CD4-positive, alpha-beta T cell treated with Interleukin-4 for 1 hour (primary cell): ENCODE measurements around the gene PYGB.
"Not testable (repeated sequence)": the region's sequence is repeated elsewhere in the genome, so short reads cannot be mapped to it uniquely, and the experiment has no call there.

Source experiments
- DNase-seq, 2 donors: peaks; one replicate each; pipeline ENCODE4 v3.0.0-alpha.2; 2020 to 2022

PYGB gene

DNA sequence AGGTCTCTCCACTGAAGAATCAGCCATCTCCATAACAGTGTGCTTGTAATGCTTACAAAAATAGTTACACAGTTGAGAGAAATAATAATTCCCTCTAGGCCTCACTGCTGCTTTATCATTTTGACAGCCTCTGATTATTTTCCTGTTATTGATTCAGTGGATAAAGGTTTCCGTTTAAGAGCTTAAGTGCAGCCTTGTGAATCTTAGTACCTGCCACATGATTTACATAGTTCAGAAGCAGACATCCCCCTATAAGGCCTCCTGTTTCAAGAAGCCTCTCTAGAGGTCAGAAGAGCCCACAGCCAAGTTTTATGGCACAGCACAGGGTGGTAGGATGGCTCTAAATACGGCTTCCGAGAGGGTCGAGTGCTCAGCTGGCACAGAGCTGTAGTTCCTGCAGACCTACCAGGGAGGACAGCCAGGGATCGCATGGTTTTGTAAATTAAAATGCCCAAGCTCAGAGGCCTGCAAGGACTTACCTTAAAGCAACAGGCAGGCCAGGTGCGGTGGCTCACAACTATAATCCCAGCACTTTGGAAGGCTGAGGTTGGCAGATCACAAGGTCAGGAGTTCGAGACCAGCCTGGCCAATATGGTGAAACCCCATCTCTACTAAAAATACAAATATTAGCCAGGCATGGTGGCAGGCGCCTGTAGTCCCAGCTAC, 17.6 kb upstream of the PYGB start:
- DNase-seq, result no peak

DNA sequence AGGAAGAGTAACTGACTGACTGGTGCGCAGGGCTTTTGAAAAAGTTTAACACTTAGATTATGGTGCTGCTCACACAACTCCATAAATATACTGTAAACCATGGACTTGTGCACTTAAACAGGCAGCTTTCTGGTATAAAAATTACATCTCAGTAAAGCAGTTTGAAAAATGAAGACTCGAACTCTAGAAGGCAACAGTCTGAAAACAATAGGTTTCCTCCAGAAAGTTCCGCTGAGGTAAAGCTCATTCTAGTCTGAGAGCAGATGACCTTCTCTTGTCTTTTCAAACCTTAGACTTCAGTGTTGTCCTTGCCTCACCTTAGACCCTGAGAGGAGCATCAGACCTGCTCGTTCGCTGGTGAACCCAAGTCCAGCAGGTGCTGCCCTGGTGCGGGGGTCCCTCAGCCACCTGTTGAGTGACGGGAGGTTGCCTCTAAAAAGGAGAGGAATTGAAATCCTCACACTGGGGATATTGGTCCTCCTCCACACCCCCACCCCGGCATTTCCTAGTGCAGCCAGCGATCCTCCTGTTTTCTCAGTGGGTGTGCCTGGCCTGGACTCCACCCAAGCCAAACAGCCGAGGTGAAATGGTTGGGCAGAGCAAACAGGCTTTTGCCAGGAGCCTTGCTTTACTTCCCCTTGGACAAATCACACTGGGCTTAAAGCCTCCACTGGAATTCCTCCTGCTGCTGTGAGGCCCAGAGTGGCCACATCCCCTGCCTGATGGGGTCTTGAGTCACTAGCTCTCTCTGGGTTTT, 14.7 kb upstream of the PYGB start:
- no peak for DNase-seq

DNA sequence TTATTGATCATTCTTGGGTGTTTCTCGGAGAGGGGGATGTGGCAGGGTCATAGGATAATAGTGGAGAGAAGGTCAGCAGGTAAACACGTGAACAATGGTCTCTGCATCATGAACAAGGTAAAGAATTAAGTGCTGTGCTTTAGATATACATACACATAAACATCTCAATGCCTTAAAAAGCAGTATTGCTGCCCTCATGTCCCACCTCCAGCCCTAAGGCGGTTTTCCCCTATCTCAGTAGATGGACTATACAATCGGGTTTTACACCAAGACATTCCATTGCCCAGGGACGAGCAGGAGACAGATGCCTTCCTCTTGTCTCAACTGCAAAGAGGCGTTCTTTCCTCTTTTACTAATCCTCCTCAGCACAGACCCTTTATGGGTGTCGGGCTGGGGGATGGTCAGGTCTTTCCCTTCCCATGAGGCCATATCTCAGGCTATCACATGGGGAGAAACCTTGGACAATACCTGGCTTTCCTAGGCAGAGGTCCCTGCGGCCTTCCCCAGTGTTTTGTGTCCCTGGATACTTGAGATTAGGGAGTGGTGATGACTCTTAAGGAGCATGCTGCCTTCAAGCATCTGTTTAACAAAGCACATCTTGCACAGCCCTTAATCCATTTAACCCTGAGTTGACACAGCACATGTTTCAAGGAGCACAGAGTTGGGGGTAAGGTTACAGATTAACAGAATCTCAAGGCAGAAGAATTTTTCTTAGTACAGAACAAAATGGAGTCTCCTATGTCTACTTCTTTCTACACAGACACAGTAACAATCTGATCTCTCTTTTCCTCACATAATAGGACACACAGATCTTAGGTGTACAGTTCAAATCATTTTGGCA, 13.7 kb upstream of the PYGB start:
- DNase-seq, result not testable (repeated sequence)

DNA sequence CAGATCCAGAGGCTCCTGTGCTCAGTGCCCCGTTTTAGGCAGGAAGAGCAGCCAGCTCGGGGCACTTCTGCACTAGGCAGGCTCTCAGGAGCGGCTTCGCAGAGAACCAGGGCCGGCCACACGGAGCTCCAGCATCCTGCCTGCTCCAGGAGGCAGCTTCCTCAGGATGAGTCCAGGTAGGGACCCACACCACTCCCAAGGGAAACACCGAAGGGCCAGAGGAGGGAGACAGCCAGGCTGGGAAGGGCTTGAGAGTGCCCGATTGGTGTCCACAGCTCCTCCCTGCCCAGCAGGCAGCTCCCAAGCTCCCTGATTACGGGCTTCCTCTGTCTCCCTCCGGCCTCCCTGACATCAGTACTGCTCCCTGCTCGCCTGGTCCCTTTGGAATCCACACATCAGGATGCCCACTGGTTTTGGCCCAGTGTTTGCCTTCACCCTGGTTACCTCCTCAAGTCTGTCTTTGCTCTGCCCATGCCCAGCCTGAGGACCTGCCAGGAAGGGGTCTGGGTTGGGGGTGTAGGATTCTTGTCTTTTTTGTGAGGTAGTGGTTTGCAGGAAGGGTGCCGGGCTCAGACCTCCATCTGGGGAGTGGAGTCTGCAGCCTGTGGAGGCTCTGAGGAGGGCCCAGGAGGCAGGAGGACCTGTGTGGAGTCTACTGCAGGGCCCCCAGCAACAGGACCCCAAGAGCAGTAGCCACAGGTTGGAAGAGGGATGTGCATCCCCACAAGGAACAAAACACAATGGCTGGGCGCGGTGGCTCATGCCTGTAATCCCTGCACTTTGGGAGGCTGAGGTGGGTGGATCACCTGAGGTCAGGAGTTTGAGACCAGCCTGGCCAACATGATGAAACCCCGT, 11.2 kb upstream of the PYGB start:
- DNase-seq, result no peak

DNA sequence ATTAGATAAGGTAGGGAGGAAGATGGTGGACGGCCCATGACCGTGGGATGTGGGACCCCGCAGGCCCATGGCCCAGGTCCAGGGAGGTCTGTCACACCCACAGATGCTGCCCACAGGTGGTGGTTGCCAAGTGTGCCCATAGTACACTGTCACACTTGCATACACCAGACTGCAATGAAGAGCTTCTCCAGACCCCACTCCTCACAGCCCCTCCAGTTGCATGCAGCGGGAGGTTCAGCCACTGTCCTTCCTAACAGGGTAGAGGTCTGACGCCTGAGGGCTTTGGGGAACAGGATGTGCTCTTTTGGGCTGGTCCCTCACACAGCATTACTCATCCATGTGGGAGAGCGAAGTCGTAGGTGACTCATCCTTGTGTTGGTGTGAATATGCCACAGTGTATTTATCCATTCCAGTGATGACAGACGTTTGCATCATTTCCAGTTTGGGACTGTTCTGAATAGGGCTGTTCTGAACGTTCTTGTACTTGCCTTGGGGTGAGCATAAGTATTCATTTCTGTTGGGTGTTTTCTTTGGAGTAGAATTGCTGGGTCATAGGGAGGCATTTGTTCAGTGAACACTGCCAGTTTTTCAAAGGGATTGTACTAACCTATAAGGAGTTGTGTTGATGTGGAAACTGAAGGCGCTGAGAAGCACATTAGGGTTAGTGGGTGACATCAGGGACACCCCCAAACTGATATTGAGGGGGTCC, 10.1 kb upstream of the PYGB start:
- DNase-seq, result peak in 1 of 2 donors; percentile 69

DNA sequence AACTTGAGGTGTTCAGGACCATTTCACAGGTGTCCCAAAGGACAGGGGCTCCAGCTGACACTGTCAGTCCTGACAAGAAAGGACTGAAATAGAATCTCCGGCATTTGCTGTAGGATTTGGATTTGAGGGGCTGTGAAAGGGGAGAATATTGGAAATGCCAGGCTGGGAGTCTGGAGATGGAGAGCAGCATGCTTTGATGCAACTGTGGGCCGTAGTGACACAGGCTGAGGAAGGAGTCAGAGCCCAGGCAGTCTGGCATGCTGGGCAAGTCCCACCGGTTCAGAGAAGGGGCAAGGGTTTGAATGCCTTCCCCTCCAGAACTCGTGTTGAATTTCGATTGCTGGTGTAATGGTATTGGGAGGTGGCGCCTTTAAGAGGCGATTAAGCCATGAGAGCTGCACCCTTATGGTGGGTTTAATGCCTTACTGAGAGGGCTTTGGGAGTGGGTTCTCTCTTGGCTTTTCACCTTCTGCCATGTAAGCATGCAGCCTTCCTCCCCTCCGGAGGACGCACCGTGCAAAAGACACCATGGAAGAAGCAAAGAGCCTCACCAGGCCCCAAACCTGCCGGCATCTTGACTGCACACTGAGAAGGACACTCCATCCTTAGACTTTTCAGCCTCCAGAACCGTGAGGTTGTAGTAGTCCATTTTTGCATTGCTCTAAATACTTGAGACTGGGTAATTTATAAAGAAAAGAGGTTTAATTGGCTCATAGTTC, 9.4 kb upstream of the PYGB start:
- no peak for DNase-seq

DNA sequence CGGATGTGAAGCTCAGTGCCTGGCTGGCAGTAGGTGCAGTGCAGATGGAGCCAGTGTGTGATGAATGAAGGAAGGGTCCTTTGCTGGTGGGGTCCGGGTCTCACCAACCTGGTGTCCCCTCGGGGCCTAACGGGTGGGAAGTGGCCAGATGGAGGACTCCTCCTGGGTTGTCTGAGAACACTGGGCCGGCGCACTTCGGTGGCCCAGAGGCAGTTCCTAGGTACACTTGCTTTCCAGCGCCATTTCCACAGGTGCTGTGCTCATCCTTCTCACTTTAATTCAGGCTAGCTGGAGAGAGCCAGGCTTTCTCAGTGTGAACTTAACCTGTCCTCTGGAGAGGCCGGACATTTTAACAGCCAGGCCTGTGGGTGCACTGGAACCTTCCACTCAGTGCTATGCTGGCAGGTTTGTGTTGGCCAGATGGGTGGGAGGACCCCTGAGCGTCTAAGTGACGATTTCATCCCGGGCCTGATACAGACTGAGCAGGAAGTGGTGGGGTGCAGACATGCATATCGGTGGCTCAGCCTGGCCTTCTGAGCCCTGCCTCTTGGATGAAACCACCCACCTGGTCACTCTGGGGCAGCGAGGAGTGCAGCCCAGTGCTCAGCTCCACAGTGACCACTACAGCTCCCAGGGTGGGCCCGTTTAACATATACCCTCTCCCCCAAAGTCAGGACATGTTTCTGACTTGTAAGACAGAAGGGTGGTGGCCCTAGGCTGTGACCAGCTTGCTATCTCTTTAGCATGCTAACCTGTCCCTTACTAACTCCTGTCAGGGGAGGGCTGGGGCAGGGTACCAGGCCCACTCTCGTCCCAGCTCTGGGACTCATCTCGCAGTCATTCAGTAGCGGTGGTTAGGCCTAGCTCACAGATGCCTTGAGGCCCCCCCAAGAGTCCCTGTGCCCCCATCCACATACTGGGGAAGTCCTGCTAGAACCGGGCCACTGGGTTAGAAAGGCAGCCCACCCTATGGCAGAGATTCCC, 8.2 kb upstream of the PYGB start:
- no peak for DNase-seq

DNA sequence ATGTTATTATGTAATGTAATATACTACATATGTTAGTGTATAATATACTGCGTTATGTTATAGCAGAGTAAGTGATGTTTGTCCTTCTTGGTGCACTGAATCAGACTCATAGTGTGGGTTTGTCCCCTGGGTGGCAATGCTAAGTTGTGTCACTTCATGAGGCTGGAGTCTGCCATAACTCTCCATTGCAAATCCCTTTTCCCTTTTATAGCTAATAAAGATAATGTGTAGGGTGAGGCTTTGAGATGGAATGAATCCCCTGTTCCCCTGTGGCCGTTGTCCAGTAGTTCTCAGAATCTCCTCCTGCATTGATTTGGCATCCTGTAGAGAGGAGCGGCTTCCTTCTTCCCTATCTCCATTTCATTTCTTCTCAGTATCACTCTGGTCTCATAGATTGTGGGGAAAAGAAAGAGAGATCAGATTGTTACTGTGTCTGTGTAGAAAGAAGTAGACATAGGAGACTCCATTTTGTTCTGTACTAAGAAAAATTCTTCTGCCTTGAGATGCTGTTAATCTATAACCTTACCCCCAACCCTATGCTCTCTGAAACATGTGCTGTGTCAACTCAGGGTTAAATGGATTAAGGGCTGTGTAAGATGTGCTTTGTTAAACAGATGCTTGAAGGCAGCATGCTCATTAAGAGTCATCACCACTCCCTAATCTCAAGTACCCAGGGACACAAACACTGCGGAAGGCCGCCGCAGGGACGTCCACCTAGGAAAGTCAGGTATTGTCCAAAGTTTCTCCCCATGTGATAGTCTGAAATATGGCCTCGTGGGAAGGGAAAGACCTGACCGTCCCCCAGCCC, 6.8 kb upstream of the PYGB start:
- not testable (repeated sequence) for DNase-seq

DNA sequence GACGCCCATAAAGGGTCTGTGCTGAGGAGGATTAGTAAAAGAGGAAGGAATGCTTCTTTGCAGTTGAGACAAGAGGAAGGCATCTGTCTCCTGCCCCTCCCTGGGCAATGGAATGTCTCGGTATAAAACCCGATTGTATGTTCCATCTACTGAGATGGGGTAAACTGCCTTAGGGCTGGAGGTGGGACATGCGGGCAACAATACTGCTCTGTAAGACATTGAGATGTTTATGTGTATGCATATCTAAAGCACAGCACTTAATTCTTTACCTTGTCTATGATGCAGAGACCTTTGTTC, 6.3 kb upstream of the PYGB start:
- DNase-seq, result not testable (repeated sequence)

DNA sequence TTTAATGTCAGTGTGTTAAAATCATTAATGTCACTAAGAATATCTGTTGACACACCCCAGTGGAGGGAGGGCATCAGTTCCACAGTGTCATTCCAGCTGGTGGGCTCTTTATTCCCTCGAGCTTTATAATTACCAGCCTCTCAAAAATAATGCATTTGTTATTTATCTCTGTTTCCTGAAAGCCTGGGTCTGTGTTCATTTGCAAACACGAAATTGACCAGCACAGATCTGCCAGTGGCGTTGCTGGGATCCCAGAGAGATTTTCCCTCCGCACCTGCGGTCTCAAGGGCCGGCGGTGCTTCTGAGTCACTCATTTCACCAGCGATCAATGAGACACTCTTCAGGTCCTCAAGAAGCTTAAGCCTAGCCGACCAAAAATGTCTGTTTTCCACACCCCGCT, 5.7 kb upstream of the PYGB start:
- DNase-seq, result no peak

DNA sequence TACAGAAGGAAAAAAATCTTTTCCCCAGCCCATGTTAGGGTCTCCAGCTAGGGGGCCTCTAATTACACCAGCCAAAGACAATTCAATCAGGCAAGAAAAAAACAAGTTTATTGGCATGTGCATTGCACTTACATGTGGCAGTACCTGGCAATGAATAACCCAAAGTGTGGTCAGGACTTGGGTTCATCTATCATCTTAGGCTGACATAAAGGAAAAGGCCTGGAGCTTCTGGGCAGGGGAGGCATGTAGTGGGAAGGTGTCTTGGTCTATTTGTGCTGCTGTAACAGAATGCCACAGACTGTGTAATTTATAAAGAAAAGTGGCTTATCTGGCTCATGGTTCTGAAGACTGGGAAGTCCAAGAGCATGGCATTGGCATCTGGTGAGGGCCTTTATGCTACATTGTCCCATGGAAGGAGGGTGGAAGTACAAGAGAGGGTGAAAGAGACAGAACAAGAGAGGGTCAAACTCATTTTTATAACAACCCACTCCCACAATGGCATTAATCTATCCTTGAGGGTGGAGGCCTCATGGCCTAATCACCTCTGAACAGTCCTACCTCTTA, 4.4 kb upstream of the PYGB start:
- no peak for DNase-seq

DNA sequence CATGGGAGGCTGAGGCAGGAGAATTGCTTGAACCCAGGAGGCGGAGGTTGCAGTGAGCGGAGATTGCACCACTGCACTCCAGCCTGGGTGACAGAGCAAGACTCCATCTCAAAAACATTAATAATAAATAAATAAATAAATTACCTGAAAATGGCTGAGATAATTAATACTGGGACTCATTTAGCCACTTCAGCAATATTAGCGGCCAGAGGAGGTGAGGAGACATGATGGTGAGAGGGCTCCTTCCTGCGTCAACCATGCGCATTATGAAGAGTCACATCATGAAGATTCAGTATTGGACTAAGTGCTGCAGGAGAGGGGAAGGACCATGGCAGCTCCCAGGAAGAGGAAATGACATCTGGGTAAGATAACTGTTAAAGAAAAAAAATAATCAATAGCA, 2.9 kb upstream of the PYGB start:
- no peak for DNase-seq

DNA sequence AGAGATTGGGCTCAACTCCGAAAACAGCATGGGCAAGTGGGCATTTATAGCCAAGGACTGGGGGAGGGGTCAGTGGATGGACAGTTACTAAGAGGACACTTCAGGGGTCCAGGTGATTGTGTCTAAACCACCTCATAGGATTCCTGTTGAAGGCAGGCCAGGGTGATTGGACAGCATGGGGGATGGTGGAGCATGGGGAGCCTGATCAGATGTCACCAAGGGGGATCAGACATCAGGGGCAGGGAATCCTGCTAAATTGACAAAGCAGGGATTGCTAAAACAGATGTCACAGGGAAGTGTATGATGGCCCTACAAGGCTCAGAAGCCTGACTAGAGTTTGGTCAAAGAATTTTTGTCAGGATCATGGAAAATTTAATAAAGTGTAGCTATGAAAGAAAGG, 2.4 kb upstream of the PYGB start:
- DNase-seq, result no peak

DNA sequence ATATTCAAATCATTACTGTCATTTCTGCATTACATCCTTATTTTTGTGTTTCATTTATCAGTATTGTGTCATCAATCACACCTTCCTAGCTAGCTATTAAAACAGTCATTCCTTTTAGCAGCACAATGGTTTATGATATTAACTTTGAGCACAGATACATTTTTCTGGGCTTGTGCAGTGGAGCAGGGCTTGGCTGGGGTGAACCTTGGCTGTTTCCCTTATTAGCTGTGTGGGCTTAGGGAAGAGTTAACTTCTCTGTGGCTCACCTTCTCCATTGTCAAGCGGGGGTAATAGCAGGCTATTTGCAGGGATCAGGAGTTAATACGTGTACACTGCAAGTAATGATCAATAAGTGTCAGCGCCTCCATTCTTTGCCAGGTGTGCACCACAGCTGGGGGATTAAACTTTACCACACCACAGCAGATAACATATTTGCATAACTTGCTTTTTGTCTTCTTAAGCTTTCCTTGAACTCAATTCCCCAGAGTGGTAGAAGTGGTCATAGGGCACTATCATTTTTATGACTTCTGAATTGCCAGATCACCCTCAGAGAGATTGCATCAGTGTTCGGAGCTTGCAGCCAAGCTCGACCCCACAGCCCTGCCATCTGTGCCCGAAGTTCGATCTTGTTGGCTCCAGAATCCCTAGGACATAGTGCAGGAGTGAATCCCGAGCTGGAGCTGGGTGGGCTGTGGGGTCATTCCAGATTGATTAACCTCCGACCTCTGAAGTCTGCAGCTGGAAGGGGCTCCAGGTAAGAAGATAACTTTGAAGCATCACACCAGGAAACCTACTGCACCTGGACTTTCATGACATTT, 1.5 kb upstream of the PYGB start:
- DNase-seq, result no peak

DNA sequence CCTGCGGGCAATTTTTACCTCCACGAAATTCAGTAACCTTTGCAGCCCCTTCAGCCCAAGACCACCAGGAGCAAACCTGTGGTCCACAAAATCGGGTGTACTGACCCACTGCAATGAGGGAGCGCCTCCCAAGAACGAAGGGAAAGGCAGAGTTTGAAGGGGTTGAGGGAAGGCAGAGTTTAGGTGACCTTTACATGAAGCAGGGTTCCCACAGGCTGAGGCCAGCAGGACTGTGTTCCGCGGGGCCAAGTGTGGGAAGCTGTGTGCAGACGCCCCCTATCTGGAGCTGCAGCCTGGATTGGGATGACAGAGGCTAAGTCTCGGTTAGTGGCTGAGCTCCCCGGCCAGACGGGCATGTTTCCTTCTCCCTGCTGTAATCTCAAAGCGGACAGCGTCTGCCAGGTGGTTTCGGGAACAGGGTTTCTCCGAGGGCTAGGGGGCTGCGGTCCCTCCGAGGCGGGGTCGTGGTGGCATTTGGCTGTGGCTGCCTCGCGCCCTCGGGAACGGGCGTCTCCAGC, 826 bp upstream of the PYGB start:
- peak in 1 of 2 donors; percentile 9 for DNase-seq

DNA sequence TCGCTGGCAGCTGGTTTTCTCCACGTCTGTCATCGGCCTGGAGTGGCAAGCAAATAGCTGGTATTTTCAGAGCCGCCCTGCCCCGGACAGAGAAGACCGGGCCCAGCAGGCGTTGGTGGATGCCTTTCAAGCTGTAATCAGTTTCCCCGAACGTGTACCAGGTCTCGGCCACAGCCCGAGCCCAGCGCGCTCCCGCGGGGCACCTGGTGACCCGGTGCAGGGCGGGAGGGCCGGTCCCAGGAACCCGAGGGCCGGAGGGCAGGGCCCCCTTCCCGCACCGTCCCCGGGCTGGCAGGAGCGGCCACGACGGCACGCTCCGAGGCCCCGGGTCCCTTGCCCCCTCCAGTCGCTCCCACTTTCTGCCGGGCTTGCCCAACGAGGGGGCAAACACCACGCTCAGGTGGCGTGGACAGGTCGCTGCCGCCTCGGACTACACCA, 348 bp upstream of the PYGB start:
- DNase-seq, result peak in 1 of 2 donors; percentile 21

DNA sequence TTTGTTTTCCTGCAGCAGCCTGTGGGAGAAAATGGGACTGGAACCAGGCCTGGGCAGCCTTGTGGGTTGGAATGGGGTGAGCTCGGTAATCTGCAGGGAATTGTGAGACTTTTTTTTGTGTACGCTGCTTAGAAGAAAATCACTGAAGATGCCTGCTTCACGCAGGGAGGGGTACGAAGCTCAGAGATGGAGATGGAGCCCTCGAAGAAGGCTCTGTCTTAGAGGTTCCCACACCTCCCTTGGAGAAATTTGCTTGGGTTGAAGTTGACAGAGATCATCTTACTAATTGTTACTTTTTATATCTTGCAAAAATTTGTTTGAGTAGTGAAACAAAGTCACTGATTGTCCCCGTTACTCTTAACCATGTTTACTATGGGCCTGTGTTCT, 894 bp downstream of the PYGB start:
- DNase-seq, result no peak
